ENCODE data around the gene RPP21. TPM values are rescaled to one million over a fixed set of nuclear protein-coding genes. Genes with fewer than 3 reads are reported as not detected.

Gene RPP21
- total and polyA plus RNA-seq, 2 of the 8 experiments (the other 6 are each of a cell fraction or from before 2014, with no cell fraction given) = 63.0 to 219 TPM

DNA sequence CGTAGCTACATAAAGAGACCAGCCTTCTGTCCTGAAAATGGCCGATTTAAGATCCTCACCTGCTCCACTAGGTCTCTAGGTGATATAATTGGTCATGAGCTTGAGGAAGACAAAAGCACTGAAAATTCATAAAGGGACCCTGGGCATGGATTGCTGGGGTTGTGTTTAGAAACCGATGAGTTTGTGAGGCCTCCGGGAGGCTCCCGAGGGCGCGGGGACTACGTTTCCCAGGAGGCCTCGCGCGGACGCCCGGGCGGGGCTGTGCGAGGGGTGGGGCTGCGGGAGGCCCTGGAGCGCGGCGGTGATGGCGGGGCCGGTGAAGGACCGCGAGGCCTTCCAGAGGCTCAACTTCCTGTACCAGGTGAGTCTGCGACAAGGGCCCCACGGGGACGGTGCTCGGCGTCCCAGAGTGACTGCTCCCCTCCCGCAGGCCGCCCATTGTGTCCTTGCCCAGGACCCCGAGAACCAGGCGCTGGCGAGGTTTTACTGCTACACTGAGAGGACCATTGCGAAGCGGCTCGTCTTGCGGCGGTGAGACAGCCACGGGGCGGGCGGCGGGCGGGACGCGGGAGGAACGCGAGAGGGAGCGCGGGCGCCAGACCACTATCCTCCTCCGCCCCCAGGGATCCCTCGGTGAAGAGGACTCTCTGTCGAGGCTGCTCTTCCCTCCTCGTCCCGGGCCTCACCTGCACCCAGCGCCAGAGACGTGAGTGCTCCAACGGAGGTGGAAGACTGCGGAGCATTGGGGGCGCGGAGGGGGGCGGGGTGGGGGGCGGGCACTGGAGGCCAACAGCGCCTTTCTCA, at the start of gene RPP21 (continued):
- TF ChIP-seq CEBPB (IDR thresholded peaks at IDR 0.05; ENCODE audit: low read depth, low read length) (no peak), E2F6 (IDR thresholded peaks at IDR 0.05) (peak; percentile 53), USF2 (IDR thresholded peaks at IDR 0.05; ENCODE audit: low read length) (no peak)

Measured in H1 (cell line).